Omental fat pad (tissue), 4 donors: ENCODE measurements around the gene PPP1R12A. TPM values are rescaled to one million over a fixed set of nuclear protein-coding genes. Genes with fewer than 3 reads are reported as not detected.

Experiments used
- ATAC-seq: fragments of 150-250 bp; one replicate; pipeline ENCODE4 v1.9.1; 2016; ENCODE audit warnings: mild to moderate bottlenecking, moderate library complexity; ENCODE audit not compliant: low FRiP score
- DNase-seq: peaks from one replicate; pipeline ENCODE4 v3.0.0-alpha.2; 2019; ENCODE audit warnings: low spot score
- CTCF ChIP-seq, 3 donors: fragments of 450-650 bp; IDR thresholded peaks; one replicate each; pipeline ENCODE4 v1.5.1; 2016 to 2017; ENCODE audit warnings: antibody characterized with exemption in 3 of 3, mild to moderate bottlenecking in 3 of 3, moderate library complexity in 2 of 3
- total RNA-seq, 4 donors: library from RNA; depleted of rRNA; stranded (reverse); fragments of >200 nt; gene quantifications; one replicate each; pipeline ENCODE4 v1.1.0, GENCODE V29; 2016

PPP1R12A gene
- total RNA-seq, 4 donors from 2014 or later: 49.3 to 153 (median 78.0) TPM

DNA sequence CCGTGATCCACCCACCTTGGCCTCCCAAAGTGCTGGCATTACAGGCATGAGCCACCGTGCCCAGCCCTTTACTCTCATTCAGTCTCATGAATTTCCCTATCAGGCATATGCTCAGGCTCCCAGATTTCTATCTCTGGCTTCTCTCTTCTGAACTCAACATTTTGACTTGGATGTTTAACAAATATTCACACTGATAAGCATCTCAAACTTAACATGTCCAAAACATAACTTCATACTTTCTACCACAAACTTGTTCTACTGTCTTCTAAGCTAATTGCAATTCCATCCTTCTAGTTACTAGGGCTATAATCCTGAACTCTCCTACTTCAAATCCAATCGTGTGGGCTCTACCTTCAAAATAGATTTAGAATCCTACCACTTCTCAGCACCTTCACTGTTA is 170.3 kb downstream of the PPP1R12A start:
- ATAC-seq: no peak
- TF ChIP-seq CTCF (IDR thresholded peaks at IDR 0.05): no peak
- no peak for DNase-seq

DNA sequence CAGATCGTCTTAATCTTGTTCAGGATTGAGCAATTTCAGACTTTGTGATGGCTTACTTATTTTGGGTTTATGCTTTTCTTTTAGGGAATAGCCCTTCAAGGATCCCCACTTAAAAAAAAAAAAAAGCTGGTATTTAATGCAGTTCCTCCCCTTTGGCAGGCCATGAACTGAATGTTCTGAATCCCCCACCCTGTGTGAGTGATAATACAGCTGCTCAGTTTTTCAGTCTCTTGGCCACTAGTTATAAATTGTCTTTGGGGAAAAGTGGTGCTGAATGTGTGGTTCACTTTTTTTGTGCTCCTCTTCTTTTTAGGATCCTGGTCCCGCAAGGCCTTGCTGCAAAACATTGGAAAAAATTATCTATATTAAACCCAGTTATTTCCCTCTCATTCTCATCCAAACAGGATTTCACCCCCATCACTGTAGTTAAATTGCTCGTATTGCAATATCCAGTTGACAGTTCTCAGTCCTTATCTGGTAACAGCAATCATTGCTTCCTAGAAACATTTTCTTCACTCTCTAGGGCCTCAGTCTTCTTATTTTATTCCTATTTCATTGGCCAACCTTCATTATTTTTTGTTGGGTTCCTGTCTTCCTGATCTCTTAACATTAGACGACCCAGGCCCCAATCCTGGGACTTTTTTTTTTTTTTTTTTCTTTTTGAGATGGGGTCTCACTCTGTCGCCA is 171.0 kb downstream of the PPP1R12A start:
- ATAC-seq (no peak), DNase-seq (no peak)
- no peak for TF ChIP-seq CTCF (IDR thresholded peaks at IDR 0.05)

DNA sequence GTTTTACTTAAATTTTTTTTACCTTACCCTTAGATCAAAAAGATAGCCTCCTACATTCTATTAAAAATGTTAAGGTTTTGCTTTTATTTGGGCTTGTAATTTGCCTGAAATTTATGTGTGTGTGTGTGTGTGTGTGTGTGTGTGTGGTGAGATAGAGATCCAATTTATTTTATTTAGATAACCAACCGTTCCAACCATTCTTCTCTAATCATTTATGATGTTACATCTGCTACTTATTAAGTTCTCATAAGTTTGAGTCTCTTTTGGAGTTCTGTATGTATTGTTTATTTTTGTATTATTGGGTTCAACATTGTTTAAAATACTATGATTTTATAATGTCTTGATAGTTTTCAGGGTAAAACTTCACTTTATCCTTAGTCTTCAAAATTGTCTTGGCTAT is 173.6 kb downstream of the PPP1R12A start:
- DNase-seq: no peak
- no peak for TF ChIP-seq CTCF (IDR thresholded peaks at IDR 0.05)
- no peak for ATAC-seq

DNA sequence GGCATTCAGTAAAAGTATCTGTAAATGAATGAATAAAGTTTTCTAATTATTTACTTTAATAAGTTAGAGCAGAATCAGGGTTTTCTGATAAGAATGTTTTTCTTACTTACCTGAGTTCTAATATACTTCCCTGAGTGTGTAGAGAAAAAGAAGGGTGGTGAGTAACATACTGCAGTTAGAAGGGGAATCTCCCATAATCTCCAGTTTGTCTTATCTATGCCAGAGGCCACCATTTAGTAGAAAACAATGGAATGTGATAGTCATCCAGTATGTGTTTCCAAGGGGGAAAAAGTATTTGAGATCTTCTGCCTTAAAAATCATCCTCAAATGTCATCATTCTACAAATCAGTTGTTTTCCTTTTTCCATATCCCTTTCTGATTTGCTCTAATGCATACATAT is 187.6 kb downstream of the PPP1R12A start:
- ATAC-seq (no peak), DNase-seq (no peak)
- TF ChIP-seq CTCF (IDR thresholded peaks at IDR 0.05): no peak

GRCh38 chr12:79737875-79738718 is 196.8 kb downstream of the PPP1R12A start:
- TF ChIP-seq CTCF (IDR thresholded peaks at IDR 0.05): no peak
- no peak for ATAC-seq
- no peak for DNase-seq

DNA sequence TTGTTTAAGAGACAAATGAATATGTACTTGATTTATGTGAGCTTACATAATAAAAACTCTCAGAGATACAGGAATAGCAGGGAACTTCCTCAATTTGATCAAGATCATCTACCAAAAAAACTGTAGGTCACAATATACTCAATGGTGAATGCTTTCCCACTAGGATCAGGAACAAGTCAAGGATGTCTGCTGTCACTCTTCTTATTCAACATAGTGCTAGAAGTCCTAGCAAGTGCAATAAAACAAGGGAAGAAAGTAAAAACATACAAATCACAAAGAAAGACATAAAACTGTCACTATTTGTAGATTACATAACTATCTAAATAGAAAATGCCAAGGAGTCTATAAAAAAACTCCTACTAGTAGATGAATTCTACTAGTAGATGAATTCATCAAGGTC is 202.3 kb downstream of the PPP1R12A start:
- TF ChIP-seq CTCF (IDR thresholded peaks at IDR 0.05): no peak
- DNase-seq (no peak), ATAC-seq (no peak)

DNA sequence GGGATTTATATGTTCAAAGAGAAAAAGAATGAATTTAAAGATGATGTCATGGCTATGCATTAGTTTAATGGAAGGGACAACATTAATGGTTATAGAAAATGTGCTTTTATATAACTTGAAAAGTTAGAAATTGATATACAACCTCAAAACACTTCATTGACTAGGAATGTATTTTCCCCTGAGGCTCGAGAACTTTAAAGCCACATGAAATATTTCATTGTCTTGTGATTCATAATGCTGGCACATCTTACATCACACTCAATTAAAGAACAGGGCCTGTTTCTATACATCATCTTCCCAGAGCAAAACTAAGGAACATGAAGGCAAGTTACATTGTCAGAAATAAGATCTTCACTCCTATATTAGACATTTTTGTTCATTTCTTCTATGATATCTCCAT is 208.9 kb downstream of the PPP1R12A start:
- ATAC-seq: no peak
- TF ChIP-seq CTCF (IDR thresholded peaks at IDR 0.05): no peak
- DNase-seq: no peak
